Stimulated activated CD4-positive, alpha-beta T cell treated with anti-CD3 and anti-CD28 coated beads, Interleukin-15, amount 100 ng/mL, for 1 hour (primary cell): ENCODE measurements around the gene ADGRE1.
"Not testable (repeated sequence)": the region's sequence is repeated elsewhere in the genome, so short reads cannot be mapped to it uniquely, and the experiment has no call there.

Source experiments
- DNase-seq, 2 donors: peaks; one replicate each; pipeline ENCODE4 v3.0.0-alpha.2; 2020; ENCODE audit warnings: low read depth in 1 of 2, low spot score in 1 of 2

The ADGRE1 gene

GRCh38 chr19:6887316-6887715, at the start of gene ADGRE1:
Gene ADGRE1 (plus strand): TSS chr19:6887579. CDS start chr19:6887609, 30 bp downstream.
- no peak for DNase-seq

GRCh38 chr19:6838062-6838655, 49.2 kb upstream of the ADGRE1 start:
- DNase-seq = no peak

GRCh38 chr19:6842871-6843607, 44.3 kb upstream of the ADGRE1 start:
- no peak for DNase-seq

GRCh38 chr19:6847828-6848200, 39.6 kb upstream of the ADGRE1 start:
- DNase-seq = no peak

- no peak for DNase-seq
These were observed 38.4 kb upstream of the ADGRE1 start for GRCh38 chr19:6848986-6849385.

- no peak for DNase-seq
These were observed 37.5 kb upstream of the ADGRE1 start for GRCh38 chr19:6849876-6850275.

- no peak for DNase-seq
These were observed 36.0 kb upstream of the ADGRE1 start for GRCh38 chr19:6851359-6851758.

- DNase-seq = no peak
These were observed 35.4 kb upstream of the ADGRE1 start for GRCh38 chr19:6852001-6852400.

- no peak for DNase-seq
These were observed 33.5 kb upstream of the ADGRE1 start for GRCh38 chr19:6853868-6854267.

GRCh38 chr19:6854758-6855157, 32.6 kb upstream of the ADGRE1 start:
- no peak for DNase-seq

- no peak for DNase-seq
These were observed 30.5 kb upstream of the ADGRE1 start for GRCh38 chr19:6856749-6857372.

- DNase-seq = no peak
These were observed 25.6 kb upstream of the ADGRE1 start for GRCh38 chr19:6861683-6862286.

- peak; percentile 78 to 84 for DNase-seq
These were observed 24.7 kb upstream of the ADGRE1 start for GRCh38 chr19:6862673-6863078.

- DNase-seq = no peak
These were observed 22.9 kb upstream of the ADGRE1 start for GRCh38 chr19:6864325-6864940.

GRCh38 chr19:6865849-6866248, 21.5 kb upstream of the ADGRE1 start:
- DNase-seq = no peak

- DNase-seq = no peak
These were observed 20.6 kb upstream of the ADGRE1 start for GRCh38 chr19:6866741-6867151.

- DNase-seq = no peak
These were observed 19.0 kb upstream of the ADGRE1 start for GRCh38 chr19:6868351-6868750.

GRCh38 chr19:6869151-6869882, 18.1 kb upstream of the ADGRE1 start:
- not testable (repeated sequence) for DNase-seq

- no peak for DNase-seq
These were observed 13.5 kb upstream of the ADGRE1 start for GRCh38 chr19:6873708-6874431.

GRCh38 chr19:6875218-6875617, 12.2 kb upstream of the ADGRE1 start:
- DNase-seq = no peak
